GM21737 (cell line): Measurements from ENCODE around the gene HOXD3.

Experiments
- ATAC-seq: cut with Tn5 transposase; IDR thresholded peaks from one replicate; pipeline ENCODE4 v1.9.1; 2021; ENCODE audit warnings: mild to moderate bottlenecking, moderate library complexity; ENCODE audit not compliant: unreplicated experiment

Gene HOXD3

DNA sequence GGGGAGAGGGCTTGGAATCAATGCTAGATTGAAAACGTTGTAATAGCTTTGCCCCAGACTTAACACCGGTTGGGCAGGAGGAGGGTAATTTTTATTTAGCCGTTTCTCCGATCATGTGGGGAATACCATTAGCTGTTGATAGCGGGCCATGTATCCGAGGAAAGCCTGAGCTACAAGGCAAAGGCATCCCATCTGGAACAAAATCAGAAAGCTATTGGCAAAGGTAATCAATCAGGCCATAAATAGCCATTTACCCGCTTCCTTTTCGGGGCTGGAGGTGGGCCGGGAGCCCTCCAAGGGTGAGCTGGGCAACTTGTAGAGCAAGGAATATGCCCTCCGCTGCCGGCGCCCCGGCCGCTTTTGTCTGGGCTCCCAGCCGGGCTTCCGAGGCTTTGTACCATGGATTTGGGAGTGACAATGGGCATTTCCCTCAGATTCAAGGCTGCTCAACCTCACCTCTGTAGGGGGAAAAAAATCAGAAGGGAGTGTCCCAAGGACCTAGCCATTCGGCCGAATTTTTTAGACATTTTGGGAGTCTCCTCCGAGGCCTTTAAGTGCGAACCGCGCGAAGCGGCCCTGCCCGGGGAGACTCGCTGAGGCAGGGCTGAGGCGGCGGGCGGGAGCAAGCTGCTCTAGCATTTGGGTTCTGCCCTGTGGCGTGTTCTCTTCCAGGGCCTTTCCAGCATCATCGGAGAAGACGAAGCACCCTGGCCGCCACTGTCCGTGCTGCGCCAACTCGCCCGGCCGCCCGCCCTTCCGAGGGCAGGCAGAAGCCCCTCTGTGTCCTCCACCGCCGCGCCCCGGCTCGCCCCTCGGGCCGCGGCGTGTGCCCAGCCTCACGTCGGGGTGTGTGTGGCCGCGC, 35.7 kb upstream of the HOXD3 start:
- no peak for ATAC-seq

DNA sequence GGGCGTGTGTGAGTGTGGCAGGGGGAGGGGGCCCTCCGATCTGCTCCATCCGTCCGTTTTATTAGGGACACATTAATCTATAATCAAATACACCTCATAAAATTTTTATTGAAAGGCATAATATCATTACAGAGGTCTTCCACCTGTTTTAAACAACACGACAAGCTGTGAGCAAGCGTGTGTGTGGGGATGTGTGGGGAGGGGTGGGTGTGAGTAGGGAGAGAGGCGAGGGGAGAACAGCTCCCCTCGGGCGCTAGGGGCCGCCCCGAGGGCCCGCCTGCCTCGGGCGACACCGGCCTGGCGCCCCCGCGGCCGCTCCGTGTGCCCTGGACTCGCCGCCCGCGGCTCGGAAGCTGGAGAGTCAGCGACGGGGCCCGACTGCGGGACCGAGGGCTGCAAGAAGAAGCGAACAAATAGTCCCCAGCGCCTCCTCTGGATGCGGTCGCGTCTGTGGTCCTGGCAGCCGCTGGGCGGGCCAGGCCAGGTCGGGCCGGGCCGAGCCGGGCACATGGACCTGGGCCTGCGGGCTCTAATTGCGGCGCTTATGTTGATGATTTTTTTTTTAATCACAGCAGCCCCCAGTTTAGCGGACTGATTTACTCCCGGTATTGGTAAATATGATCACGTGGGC, 34.9 kb upstream of the HOXD3 start:
- ATAC-seq: no peak

DNA sequence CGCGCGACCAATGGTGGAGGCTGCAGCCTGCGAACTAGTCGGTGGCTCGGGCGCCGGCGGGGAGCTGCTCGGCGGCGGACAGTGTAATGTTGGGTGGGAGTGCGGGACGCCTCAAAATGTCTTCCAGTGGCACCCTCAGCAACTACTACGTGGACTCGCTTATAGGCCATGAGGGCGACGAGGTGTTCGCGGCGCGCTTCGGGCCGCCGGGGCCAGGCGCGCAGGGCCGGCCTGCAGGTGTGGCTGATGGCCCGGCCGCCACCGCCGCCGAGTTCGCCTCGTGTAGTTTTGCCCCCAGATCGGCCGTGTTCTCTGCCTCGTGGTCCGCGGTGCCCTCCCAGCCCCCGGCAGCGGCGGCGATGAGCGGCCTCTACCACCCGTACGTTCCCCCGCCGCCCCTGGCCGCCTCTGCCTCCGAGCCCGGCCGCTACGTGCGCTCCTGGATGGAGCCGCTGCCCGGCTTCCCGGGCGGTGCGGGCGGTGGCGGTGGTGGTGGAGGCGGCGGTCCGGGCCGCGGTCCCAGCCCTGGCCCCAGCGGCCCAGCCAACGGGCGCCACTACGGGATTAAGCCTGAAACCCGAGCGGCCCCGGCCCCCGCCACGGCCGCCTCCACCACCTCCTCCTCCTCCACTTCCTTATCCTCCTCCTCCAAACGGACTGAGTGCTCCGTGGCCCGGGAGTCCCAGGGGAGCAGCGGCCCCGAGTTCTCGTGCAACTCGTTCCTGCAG, 34.3 kb upstream of the HOXD3 start, which contains the start of gene HOXD9:
TSS of gene HOXD9 (plus strand) at position 37 of the 728 bp plus-strand sequence. CDS start at position 87, 50 bp downstream.
- no peak for ATAC-seq

DNA sequence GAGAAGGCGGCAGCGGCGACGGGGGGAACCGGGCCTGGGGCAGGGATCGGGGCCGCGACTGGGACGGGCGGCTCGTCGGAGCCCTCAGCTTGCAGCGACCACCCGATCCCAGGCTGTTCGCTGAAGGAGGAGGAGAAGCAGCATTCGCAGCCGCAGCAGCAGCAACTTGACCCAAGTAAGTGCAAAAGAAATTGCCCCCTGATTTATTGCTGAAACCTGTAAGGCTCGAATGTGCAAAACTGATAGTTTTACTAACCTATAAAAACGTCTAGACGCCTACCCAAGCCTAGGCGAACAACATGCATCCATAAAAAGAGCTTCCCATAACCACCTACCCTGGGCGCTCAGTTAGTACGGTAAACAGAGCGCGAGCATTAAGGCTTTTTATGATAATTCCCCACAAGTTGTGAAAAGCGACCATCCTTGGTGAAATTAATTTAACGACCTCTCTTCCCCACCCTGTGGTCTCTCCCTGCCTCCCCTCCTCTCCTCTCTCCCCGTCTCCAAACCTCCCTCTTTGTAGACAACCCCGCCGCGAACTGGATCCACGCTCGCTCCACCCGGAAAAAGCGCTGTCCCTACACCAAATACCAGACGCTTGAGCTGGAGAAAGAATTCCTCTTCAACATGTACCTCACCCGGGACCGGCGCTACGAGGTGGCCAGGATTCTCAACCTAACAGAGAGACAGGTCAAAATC, 33.5 kb upstream of the HOXD3 start:
- ATAC-seq: no peak

DNA sequence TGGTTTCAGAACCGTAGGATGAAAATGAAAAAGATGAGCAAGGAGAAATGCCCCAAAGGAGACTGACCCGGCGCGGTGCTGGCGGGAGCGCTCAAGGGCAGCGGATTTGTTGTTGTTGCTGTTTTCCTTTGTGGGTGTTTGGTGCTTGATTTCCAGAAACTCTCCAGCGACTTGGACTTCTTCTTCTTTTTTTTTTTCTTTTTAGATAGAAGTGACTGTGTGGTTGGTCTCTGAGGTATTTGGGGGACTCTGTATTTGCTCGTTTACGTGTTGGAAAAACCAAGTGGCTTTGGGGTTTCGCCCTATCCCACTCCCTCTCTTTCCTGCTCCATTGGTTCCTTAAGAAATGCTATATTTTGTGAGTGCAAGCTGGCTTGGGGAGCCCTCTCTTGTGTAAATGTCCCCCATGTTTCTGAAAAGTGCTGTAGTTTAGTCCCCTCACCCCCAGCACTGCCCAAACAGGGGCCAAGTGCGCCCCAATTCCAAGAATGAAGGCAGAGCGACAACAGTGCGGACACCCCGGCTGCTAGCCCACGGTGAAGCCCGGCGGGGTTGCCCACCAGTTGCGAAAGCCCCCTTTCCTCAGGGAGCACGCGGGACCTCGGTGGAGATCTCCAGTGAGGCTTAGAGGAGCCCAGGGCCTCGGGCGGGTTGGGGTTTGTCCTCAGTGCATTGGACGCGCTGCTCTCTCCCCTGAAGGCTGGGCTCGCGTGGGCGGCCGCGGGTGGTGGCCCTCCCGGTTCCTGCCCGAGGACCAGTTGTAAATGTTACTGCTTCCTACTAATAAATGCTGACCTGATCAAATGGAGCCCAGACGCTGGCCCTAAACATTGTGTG, 32.8 kb upstream of the HOXD3 start:
- ATAC-seq: no peak

DNA sequence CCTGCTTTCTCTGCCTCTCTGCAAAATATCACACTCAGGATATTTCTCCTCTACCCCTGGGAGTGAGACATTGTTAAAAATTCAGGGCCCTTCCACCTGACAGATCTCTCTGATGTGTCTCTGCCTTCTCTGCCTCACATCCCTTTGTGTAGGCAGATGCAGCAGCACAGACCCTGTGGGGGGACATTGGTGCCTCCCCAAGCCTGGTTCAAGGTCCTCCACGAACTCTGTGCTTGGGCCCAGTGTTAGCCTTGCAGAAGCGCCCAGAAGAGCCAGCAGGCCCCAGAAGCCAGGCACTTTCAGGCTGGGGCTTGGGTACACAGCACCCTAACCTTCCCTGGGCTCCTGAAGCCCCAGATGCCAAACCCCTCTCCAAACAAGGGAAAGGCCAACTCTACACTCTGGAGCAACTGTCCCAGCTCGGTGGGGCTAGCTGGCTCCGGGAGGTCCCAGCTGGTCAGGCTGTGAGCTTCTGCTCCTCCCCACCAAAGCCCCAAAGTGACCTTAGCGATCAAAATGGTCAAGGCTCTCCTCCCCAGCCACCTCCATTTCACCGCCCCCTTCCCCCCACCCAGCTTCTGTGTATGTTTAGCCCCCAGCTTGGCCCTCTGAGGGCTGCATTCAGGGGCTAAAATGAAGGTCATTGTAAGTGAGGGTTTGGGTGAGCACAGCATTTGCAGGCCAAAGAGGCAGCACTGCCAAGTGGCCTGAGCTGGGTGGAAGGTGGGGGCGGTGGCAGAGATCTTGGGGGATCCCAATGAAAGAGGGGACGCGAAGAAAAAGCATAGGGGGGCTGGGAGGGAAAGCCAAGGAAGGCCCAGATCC, 31.9 kb upstream of the HOXD3 start:
- no peak for ATAC-seq

DNA sequence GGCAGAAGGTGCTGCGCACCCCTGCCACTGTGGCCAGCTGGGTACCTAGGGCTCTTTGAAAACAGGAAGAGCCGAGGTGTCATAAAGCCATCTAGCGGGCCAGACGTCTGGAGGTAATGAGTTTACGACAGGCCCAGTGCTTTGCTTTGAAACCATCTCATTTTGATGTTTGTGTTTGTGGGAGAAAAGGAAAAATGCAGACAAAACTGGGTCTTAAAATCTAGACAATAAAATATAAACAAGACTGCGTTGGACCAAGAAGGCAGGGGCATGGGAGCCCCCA, 31.4 kb upstream of the HOXD3 start:
- ATAC-seq: no peak

DNA sequence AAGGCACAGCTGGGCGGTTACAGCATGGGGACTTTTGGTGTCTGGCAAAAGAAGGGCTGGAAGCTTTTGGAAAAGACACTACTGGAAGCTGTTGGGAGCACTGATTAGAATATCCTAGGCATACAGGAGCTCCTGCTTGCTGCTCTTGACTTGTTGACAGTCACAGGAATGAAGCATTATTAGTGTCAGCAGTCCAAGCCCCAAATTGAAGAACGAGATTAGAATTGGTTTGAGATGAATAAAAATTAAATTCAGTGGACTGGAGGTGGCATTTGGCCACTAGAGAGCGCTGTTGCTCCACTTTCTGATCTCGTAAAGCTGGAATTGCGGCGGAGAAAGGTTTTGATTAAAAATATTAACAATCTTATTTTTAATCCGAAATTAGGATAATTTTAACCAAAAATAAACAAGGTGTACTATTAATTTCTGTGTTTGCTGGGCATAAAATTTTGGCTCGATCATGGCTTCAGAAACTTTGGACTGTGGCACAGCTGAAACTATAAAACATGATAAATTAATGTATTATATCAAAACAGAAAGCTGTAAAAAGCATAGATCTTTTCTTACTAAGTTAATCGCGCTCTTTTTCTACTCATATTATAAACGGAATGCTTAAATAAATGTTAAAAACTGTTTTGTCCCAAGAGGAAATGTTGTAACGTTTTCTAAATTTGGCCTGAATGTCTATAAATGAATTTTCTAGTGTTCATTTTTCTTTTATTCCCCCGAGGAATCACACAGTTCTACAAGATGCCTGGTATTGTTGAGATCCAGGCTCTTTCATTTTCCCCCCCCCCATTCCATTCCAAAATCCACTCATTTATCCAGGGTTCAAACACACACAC, 30.0 kb upstream of the HOXD3 start:
- no peak for ATAC-seq

DNA sequence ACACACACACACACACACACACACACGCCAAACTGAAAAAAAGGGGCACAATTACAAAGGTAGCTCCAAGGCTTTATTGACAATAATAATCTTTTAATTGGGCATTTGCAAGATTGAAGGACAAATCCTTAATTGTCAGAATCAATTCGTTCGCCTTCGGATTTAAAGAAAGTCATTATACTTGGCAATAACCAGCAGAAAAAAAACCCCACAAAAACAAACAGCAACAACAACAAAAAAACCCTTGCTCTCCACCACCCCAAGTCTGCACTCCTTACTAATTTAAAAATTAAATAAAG, 29.4 kb upstream of the HOXD3 start:
- no peak for ATAC-seq

DNA sequence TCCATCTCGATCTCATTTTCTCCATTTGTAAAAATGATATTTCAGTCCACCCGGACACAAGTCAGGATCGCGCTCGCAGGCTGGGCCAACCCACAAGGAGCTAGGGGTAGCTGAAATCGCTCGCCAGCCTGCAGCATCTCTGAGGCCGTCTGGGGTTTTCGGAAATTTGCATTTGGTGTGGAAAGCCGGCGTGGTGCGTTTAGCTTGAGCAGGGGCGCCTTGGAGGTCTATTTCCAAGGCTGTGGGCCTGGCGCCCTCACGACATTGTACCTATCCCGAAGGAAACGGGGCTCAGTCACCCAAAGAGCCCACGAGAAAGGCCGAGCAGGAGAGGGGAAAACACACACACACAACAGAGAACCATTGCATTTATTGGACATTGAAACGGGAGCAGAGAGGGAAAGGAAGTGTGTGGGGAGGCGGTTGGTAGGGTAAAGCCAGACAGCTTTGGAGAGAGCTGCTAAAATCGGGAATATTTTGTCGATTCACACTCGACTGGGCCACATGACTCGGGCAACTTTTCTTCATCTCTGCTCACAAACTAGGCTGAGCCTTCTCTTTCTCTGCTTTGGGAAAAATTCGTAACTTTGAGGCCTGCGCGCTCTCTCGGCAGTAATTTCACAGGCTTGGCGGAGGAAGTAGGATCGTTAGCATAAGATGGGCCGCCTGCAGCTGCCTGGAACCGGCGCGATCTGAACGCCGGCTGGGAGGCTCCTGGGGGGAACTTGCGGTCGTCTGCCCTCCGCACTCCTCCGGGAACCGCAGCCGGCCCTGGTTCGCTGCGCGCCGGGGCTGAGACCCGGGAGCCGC, 28.7 kb upstream of the HOXD3 start:
- no peak for ATAC-seq

DNA sequence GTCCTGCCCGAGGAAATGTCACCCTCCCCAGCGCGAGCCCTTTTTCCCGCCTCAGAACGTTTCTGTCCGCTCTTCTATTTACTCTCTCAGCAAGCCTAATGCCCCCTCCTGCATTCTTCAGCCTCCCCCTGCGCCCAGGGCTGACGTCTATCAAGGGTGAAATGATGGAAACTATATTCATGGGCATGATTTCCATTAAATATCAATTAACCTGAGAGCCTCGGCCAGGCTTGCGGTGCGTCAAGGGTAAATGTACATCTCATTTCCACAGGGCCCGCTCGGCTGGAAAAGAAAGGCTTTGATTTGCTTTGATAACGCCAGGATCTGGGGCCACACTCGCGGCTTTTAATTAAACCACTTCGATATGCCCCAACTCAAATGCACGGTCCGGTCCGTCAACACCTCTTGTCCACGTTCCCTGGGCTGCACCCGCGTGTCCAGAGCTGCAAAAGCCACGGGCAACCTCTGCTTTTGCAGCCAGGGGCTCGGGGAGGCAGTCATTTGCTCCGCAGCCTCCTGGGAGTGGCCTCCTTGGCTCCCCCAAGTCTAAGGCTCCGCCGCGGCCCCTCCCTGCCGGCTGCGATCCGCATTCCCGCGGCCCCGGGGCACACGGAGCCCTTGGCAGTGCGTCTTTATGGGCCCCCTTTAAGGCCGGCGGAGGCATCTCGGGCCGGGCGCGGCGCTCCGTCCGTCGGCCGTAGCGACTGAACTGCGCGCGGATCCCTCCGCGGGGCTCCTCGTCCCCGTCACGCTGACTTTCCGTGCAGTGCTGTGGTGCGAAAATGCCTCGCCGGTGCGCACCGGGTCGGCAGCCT, 27.9 kb upstream of the HOXD3 start, which contains the start of gene HOXD8:
TSS of gene HOXD8 (plus strand) at position 724 of the 815 bp plus-strand sequence. CDS start 662 bp downstream, outside the sequence.
- no peak for ATAC-seq

DNA sequence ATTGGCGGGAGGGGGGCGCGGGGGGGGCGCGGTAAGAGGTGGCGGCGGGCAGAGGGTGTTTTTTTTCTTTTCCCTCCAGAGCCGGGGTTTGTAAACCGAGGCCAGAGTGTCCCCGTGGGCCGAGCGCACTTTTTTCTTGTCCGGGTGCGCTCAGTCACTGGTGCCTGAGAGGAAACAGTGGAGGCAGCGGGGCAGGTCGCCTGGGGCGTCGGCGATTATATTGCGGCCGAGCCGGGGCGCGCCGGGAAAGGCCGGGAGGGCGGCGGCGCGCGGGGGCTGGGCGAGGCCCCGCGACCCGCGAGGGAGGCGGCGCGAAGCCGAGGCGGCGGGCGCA, 27.3 kb upstream of the HOXD3 start:
- no peak for ATAC-seq

DNA sequence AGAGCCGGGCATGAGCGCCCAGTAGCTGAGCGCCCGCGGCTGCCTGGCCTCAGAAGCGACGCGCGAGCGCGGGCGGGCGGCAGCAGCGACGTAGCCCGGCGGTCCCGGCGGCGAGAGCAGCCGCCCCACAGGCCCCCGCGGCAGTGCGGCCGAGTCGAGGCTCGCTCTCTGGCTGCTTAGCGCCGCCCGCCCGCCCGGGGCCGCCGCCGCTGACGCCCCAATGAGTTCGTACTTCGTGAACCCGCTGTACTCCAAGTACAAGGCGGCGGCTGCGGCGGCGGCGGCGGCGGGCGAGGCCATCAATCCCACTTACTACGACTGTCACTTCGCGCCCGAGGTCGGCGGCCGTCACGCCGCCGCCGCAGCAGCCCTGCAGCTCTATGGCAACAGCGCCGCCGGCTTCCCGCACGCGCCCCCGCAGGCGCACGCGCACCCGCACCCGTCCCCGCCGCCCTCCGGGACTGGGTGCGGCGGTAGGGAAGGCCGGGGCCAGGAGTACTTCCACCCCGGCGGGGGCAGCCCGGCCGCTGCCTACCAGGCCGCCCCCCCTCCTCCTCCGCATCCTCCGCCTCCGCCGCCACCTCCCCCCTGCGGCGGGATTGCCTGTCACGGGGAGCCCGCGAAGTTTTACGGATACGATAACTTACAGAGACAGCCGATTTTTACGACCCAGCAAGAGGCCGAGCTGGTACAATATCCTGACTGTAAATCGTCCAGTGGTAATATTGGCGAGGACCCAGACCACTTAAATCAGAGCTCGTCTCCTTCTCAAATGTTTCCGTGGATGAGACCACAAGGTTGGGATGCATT, 26.8 kb upstream of the HOXD3 start:
- ATAC-seq: no peak

DNA sequence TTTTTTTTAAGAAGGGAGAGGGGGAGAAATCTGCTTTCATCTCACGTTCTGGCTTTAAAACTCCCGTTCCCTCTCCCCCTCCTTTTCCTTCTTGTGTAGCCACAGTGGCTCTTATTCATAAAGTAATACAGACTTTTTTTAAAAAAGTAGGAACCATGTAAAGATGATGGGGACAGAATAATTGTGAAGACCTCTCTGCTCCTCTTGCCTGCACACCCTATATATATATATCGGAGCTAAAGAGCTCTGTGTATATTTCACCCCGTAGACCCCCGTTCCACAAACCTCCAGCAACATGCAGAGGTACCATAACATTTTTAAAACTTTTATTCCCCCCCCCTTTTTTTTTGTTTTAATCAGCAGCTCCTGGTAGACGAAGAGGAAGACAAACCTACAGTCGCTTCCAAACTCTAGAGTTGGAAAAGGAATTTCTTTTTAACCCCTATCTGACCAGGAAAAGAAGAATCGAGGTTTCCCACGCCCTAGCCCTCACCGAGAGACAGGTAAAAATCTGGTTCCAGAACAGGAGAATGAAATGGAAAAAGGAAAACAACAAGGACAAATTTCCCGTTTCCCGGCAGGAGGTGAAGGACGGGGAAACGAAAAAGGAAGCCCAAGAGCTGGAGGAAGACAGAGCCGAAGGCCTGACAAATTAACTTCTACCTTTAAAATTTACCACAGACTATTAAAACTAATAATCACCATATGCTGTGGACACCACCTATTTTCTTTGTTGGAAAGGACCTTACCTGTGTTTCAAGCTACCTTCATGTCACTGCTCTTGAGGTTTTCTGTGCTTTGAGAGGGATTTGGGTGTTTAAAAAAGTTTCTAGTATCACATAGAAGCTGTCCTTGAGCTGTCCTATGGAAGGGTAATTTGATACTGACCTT, 25.9 kb upstream of the HOXD3 start:
- no peak for ATAC-seq

DNA sequence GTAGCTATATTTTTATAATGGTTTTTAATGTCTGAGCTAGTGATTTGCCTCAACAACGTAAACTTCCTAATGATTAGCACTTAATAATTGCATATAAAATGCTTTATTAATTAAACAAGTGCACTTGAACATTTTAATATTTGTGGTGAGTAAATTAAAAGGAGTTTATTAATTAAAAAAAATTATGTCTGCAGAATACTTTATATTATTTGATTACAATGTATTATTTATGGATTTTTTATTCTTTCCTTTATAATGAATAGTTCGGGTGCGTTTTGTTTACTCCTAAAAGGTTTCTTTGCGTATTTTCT, 25.3 kb upstream of the HOXD3 start:
- ATAC-seq: no peak
